Measurements from ENCODE around the gene DIO3.
"Not testable (repeated sequence)": the region's sequence is repeated elsewhere in the genome, so short reads cannot be mapped to it uniquely, and the experiment has no call there.

The DIO3 gene

DNA sequence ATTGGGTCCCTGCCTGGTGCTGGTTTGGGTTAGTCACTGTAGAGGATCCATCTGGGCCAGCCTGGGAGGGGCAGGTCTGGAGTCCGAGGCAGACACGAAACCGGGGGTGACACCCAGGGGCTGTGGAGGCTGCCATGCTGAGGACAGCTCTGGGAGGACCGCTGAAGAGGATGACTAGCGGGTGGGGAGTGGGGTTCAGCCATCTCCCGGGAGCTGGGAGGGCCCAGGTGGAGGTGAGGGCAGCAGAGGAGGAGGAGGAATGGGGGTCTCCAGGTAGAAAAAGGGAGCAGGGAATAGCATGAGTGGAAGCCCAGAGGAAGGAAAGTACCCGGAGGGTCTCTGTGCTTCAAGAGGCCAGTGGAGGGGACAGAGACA lies 4.0 kb upstream of the DIO3 start:
- peak overlapping the region in 2 of 21 experiments; percentile 22 to 34 for H3K27ac ChIP-seq
- H3K4me3 ChIP-seq, result no peak overlapping the region

DNA sequence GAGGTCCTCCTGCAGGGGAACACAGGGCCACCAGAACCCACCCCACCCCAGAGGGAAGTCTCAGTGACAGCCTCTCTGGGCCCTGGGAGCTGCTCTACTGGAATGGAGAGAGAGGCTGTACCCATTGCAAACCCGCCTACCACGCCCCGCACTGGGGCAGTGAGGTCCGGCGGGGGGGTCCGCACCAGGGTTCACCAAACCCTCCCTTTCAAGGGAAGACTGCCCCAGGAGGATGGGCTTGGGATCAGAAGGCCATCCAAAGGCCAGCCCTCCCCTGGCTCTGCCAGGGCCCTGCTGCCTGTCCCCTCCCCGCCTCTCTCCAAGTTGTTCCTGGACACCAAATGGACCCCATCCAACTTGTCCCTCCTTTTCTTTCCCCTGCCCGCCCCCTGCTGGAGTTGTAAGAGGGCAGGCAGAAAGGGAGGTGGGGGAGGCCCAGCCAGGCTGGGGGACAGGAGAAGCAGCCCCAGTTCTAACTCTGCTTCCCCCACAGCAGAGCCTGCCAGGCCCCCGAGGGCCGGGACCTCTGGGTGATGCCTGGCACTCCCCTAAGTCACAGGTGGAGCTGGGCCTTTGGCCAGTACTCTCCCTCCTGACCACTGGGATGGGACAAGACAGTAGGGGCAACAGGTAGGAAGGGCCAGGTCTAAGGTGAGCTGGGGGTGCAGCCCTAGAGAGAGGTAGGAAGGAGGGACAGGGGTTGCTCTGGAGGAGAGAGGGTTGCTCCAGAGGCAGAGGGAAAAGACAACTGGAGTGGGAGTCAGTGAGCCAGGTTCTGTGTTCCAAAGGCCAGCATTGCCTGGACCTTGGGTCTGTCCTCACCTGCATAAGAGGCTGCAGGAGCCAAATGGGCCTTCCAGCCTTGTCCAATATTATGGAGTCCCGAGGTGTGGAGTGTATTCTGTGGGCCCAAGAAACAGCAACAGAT lies 3.2 kb upstream of the DIO3 start:
- H3K27ac ChIP-seq, result peak overlapping the region in 3 of 21 experiments; percentile 22 to 54 (median 34)
- H3K4me3 ChIP-seq, result no peak overlapping the region

DNA sequence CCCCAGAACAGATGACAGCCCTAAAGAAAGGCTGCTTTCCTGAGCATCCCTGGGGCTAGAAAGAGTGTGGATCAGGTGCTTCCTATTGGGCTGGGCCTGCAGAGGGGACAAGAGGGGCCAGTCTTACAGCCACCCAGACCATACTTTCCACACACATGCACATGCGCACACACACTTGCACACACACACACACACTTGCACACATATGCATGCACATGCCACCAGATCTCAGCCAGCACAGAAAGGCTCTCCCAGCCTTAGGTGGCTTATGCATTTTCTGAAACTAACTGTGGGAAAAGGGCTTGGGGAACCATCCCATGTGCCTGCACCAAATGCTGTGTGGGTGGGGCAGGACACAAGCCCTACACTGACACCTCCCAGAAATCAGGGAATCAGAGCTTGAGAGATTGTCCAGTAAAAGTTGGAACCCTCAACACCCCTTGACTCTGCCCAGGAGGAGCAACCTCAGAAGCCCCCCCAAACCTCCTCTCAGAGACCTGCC lies 2.5 kb upstream of the DIO3 start:
- Histone ChIP-seq H3K27ac (peak overlapping the region in 7 of 21 experiments; percentile 25 to 91 (median 81)), H3K4me3 (peak overlapping the region in 2 of 7 experiments; percentile 19 to 45)

DNA sequence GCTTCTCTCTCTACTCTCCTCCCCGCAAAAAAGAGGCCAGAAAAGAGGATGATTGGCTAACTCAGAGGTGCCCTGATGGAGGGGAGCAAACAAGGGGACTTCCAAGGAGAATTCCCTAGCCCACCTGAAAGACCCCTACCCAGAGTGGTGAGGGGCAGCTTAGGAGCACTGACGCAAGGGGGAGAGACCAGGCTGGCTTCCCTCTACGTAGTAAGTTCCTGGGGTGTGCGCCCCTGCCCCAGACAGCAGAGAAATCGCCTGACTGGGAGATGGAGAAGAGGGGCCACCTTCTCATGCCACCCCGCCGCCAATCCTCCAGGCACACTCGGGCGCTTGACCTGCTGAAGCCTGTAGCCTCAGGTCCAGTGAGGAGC lies 2.1 kb upstream of the DIO3 start:
- H3K27ac ChIP-seq, result peak overlapping the region in 9 of 21 experiments; percentile 75 to 91 (median 81)
- H3K4me3 ChIP-seq, result peak overlapping the region in 5 of 7 experiments; percentile 8 to 45 (median 19)

DNA sequence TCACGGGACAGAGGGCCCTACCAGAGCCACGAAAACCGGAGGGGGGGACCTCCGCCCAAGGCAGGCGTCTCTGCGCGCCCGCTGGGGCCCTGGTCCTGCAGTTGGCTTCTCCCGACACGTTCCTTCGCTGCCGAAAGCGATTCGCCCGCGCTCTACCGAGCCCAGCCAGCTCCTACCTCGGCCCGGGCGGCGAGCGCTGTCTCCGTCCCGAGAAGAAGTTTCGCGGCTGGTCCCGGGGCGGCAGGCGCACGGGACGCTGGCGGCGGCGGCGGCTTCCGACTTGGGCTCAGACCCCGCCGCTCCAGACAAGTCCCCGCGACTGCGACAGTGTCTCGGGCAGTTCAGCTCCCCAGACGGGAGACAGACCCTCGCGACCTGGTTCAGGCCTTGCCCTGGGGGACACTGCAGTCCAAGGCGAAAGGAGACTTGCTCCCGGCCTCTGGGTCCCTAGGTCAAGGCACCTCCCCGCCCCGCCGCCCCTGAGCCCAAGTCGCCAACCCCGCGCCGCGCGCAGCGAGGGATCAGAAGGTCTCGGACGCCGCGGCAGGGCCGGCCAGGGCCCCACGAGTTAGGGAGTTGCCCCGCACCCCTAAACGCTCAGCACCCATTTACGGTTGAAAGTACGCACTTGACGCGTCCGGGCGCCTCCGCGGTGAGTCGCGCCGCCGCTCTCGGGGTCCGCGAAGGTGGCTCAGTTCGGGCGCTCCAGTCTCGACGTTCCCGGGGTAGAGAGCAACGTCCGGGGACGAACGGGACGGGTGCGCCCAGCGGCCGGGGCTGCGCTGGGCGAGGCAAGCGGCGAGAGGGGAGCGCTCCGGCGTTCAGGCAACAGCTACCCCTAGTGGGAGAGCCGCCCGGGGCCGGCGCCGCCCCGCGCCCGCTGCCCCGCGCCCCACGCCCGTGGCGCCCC lies 1.4 kb upstream of the DIO3 start:
- Histone ChIP-seq H3K4me3 (peak overlapping the region in 6 of 7 experiments; percentile 8 to 45 (median 19)), H3K27ac (peak overlapping the region in 9 of 21 experiments; percentile 75 to 91 (median 81))

DNA sequence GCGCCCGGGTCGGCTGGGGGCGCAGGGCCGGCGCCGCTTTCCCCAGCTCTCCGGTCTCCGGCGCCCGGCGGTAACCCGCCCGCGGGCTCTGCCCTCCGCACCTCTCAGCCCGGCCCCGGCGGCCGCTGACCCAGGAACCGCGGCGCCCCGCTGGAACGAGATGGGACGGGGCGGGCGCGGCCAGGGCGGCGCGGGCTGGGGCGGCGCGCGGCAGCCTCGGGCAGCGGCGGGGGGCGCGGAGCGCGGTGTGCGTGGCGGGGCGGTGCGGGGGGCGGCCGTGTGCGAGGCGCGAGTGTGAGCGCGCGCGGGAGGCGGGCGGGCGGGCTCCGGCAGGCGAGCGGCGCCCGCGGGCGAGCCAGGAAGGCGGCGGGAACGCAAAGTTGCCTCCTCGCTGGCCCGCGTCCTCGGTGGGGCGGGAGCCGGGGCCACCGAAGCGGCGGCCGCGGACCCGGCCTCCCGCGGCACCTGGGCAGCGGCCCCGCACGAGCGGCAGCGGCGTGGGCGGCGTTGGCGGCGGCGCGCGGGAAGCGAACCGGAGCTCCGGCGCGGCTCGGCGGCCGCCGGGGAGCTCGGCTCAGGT lies 671 bp upstream of the DIO3 start:
- peak overlapping the region in 1 of 7 experiments; percentile 45 for H3K4me3 ChIP-seq
- no peak overlapping the region for H3K27ac ChIP-seq

DNA sequence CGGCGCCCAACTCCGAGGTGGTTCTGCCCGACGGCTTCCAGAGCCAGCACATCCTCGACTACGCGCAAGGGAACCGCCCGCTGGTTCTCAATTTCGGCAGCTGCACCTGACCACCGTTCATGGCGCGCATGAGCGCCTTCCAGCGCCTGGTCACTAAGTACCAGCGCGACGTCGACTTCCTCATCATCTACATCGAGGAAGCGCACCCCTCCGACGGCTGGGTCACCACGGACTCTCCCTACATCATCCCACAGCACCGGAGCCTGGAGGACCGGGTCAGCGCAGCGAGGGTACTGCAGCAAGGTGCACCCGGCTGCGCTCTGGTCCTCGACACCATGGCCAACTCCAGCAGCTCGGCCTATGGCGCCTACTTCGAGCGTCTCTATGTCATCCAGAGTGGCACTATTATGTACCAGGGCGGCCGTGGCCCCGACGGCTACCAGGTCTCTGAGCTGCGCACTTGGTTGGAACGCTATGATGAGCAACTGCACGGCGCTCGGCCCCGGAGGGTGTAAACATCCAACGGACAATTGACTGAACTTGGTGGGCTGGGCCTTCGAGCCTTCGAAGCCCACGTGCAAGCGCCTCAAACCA lies 699 bp downstream of the DIO3 start:
- Histone ChIP-seq H3K27ac (no peak overlapping the region), H3K4me3 (no peak overlapping the region)

DNA sequence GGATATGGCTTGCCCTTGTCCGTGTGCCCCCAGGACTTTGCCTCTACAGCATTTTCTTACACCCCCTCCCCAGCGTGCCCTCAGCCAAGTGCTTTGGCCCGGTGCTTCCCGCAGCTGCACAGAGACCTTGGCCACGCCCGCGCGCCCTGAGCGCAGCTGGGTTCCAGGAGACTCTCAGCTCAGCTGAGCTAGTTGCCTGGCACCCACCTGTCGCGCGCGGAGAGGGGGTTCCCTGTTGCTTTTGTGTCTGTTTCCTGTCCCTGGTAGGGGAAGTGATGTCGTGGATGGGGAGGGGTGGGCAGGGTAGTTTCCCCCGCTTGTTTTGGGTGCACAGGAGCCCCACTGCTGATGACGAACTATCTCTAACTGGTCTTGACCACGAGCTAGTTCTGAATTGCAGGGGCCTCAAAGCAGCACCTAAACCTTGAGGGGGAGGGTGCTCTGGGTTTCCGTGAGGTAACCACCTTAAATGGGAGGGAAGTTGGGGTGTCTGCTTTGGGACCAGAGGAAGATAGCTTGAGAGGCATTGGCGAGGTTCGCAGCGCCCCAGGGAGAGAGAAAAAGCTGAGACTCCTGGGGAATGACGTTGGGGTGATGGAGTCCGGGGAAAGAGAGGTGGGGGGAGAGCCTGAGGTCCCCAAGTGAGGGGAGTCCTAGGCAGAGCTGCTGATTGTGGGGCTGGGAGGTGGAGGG lies 1.5 kb downstream of the DIO3 start:
- H3K27ac ChIP-seq, result no peak overlapping the region
- no peak overlapping the region for H3K4me3 ChIP-seq

DNA sequence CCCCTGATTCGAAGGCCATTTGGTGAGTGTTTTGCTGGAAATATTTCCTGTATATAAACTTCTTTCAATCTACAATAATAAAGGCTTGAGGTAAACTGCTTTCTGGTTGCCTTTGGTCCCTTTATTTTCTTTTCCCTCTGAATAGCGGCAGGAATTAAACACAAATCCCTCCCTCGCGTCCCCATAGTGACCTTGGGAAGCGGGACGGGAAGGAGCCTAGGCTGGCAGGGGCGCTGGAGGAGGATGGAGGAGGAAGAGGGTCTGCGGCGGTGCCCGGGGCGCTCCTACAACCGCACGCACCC lies 2.0 kb downstream of the DIO3 start:
- Histone ChIP-seq H3K4me3 (no peak overlapping the region), H3K27ac (no peak overlapping the region)

DNA sequence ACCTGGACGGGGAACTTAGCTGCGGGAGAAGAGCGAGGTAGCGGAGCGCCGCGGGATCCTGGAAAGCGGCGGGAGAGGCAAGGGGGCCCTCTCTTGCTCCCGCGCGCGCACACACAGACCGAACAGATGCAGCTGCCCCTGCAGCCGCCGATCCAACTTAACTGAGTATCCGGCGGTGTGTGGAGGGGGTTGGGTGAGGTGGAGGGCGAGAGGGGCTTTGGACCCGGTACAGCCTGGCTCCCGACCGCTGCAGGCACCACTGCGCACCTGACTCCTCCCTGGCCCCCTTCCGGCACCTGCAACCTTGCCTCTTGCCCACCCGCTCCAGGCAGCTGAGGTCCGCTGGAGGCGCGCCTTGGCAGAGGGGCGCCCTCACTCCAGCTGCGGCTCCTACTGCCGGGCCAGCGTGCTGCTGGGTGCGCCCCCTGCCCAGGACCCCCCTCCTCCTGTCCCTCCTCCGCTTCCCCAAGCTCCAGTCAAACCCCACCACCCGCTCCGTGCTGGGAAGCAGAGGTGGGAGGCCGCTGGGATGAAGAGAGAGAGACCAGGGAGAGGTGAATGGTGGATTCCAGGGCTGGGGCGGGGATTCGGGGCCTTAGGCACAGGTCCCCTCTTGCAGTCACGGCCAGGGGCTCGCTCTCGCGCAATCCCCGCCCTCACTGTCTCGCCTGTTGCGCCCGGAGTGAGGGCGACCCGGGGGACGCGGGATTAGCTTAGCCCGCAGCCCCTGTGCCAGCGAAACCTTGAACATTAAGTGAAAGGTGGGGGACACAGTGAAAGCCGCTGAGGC lies 2.6 kb downstream of the DIO3 start:
- no peak overlapping the region for H3K4me3 ChIP-seq
- no peak overlapping the region for H3K27ac ChIP-seq

DNA sequence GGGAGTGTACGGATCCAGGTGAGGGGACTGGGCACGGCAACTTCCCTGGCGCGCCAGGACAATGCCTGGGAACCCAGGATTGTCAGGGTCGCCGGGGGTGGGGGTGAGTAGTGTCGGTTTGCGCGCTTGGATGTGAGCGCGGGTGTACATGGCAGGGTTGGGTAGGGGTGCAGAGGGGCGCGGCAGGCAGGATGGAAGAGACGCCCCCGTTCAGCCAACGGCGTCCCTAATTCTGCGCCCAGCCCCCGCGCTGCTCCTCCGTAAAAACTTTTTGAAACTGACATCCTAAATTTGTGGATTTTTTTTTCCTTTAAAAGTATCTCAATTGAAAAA lies 3.1 kb downstream of the DIO3 start:
- Histone ChIP-seq H3K27ac (no peak overlapping the region), H3K4me3 (no peak overlapping the region)

DNA sequence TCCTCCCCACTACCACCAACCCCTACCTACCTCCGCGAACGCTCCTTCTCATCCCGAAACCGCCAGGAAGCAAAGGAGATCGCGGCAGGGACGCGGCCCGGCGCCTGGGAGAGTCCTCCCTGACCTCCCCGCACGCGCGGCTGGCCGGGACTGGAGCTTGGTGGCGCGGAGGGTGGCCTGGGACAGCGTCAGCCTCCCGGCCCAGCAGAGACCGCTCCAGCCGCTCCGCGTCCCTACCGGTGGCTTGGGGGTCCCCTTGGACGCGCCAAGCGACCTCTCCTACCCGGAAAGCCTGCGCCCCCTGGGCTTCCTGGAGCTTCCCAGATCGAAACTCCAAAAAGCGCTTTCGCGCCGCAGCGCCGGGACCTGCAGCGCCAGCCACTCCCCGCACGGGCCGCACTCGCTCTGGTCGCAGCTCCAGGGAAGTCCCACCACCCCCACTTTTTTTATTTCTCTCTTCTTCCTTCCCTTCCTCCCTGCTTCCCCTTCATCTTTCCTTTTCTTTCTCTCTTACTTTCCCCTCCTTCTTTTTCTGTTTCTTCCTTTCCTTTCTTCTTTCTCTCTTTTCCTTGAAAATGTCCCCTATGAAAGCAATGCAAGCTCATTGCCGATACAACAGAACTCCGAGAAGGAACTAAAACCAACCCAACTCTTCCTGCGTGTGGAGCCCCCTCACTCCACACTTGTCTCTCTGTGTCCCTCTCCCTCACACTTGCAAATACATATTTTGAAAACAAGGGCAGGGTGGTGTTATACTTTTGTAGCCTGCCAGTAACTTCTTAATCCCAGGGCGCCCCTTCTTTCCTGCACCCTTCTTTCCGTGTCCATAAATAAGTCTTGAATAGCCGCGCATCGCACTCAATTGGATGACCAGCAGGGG lies 3.8 kb downstream of the DIO3 start:
- Histone ChIP-seq H3K27ac (no peak overlapping the region), H3K4me3 (no peak overlapping the region)

DNA sequence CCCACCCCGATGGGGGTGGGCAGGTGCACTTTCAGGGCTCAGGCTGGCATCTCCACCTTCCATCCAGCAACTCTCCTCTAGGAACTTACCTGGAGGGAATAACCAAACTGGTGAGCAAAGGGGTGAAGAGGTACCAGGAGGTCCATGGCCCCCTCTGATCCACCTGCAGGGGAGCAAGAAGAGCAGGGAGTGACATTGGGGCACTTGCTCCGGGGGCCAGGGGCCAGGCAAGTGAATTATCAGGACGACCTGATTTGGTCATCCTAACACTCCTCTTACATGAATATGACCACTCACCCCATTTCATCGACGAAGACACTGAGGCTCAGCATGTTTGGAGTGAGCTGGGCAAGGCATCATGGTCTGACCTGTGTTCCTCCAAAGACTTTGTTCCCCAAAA lies 6.0 kb downstream of the DIO3 start:
- no peak overlapping the region for H3K4me3 ChIP-seq
- no peak overlapping the region for H3K27ac ChIP-seq

DNA sequence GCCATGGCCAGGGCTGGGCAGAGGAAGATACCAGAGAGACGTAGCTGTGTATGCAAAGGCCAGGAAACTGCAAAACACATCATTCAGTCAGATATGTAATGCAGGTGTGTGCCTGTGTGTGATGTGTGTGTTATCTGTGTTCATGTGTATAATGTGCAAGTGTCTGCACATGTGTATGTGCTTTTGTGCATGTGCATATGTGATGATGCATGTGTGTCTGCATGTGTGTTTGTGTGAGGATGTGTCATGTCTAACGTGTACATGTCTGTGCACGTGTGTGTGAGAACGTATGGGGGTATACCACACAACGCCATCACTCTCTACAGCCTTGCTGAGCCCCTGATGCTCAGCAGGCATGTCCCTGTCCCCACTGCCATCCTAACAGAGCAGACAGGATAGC lies 9.7 kb downstream of the DIO3 start:
- Histone ChIP-seq H3K27ac (no peak overlapping the region), H3K4me3 (no peak overlapping the region)

DNA sequence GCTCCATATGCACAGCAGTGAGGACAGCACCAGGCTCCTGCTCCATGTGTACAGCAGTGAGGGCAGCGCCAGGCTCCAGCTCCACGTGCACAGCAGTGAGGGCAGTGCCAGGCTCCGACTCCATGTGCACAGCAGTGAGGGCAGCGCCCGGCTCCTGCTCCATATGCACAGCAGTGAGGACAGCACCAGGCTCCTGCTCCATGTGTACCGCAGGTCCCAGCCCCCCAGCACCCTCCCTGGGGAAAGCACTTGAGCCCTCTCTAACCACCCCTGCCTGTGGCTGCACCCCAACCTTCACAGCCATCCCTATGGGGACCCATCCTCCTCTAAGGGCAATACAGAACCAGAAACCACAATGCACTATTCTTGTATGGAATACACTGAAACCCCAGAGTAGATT lies 11.2 kb downstream of the DIO3 start:
- not testable (repeated sequence) for H3K27ac ChIP-seq, H3K4me3 ChIP-seq

DNA sequence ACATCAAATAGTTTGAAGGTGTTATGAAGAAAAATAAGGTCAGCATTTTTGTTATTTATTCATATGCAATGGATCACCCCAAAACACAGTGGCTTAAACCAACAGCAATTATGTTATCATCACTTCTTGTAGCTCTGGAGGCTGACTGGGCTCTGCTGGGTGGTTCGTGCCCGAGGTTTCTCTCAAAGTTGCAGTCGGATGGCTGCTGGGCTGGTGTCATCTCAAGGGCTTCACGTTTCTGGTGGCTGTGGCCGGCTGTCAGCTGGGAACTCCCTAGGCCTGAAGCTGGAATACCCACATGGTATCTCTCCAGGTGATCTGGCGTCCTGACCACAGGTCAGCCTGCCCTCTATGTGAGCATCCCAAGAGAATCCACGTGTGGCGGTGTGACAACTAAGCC lies 12.0 kb downstream of the DIO3 start:
- no peak overlapping the region for H3K4me3 ChIP-seq
- H3K27ac ChIP-seq, result no peak overlapping the region

DNA sequence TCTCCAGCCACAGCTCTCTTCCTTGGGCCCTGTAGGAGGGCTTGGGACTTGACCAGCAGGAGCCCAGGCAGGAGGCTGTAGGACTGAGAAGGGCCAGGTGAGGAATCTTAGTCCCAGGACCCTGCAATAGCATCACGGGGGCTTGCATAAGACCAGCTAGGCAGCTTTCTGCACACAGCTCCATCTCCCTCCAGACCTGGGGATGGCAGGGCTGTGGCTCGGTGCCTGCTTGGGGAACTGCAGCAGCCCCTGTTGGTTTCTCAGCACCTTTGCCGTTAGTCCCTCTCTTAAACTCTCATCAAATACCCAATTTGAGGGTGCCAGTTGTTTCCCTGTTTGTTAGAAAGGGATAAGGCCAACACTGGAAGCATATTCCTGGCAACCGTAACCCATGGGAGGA lies 14.3 kb downstream of the DIO3 start:
- no peak overlapping the region for H3K27ac ChIP-seq
- H3K4me3 ChIP-seq, result no peak overlapping the region
